ENCODE measurements around the gene TMEM168.

TMEM168 gene

GRCh38 chr7:112770051-112770450 lies 20.1 kb downstream of the TMEM168 start (continued):
- TF ChIP-seq RBAK (tag by site-specific recombination; IDR thresholded peaks at IDR 0.05) (no peak), ZNF112 (tag by site-specific recombination; IDR thresholded peaks at IDR 0.05) (no peak), ZNF202 (tag by site-specific recombination; IDR thresholded peaks at IDR 0.05; ENCODE audit: borderline replicate concordance) (no peak), ZNF274 (IDR thresholded peaks at IDR 0.05; ENCODE audit: low read length) (no peak), ZNF274 (tag by site-specific recombination; IDR thresholded peaks at IDR 0.05; ENCODE audit: borderline replicate concordance) (no peak), ZIC2 (tag by site-specific recombination; IDR thresholded peaks at IDR 0.05) (no peak), ZNF596 (tag by site-specific recombination; IDR thresholded peaks at IDR 0.05) (no peak), ZNF221 (tag by site-specific recombination; IDR thresholded peaks at IDR 0.05; ENCODE audit: borderline replicate concordance) (no peak), MEIS1 (CRISPR knock-in tag; IDR thresholded peaks at IDR 0.05; ENCODE audit: borderline replicate concordance) (no peak), ELK4 (IDR thresholded peaks at IDR 0.05; ENCODE audit: borderline replicate concordance, low read depth, low read length) (no peak)

GRCh38 chr7:112765105-112765504 lies 25.1 kb downstream of the TMEM168 start:
- Histone ChIP-seq H3K36me3 (ENCODE audit: control insufficient read depth in 2 of 2, insufficient read depth in 1 of 2, low read length in 2 of 2) (no peaks in the 10 kb centered on the region), H3K4me1 (ENCODE audit: control insufficient read depth, insufficient read depth, low read length) (no peaks in the 10 kb centered on the region), H3K4me3 (ENCODE audit: low read depth, low read length) (no peak overlapping the region), H3K27ac (ENCODE audit: extremely low read depth, low read depth, low read length) (no peak overlapping the region), H3K9me3 (ENCODE audit: control insufficient read depth, insufficient read depth, low read depth, low read length) (no peaks in the 10 kb centered on the region)
- ChIA-PET POLR2A (no interaction called here), CTCF (no interaction called here)
- TF ChIP-seq ZNF23 (tag by site-specific recombination; IDR thresholded peaks at IDR 0.05; ENCODE audit: borderline replicate concordance) (no peak), MZF1 (tag by site-specific recombination; IDR thresholded peaks at IDR 0.05; ENCODE audit: borderline replicate concordance) (no peak), BCL11B (tag by site-specific recombination; IDR thresholded peaks at IDR 0.05; ENCODE audit: low read depth) (no peak), ZNF629 (tag by site-specific recombination; IDR thresholded peaks at IDR 0.05) (no peak), ZNF19 (tag by site-specific recombination; IDR thresholded peaks at IDR 0.05; ENCODE audit: low read depth) (no peak), ZNF433 (tag by site-specific recombination; IDR thresholded peaks at IDR 0.05; ENCODE audit: low read depth) (no peak), ZNF26 (tag by site-specific recombination; IDR thresholded peaks at IDR 0.05) (no peak), ZBTB17 (tag by site-specific recombination; IDR thresholded peaks at IDR 0.05) (no peak), ZBTB48 (tag by site-specific recombination; IDR thresholded peaks at IDR 0.05) (no peak), ZNF701 (tag by site-specific recombination; IDR thresholded peaks at IDR 0.05) (no peak), MYNN (tag by site-specific recombination; IDR thresholded peaks at IDR 0.05; ENCODE audit: borderline replicate concordance) (no peak), GLI4 (tag by site-specific recombination; IDR thresholded peaks at IDR 0.05) (no peak), ZNF645 (tag by site-specific recombination; IDR thresholded peaks at IDR 0.05) (no peak), ZNF140 (tag by site-specific recombination; IDR thresholded peaks at IDR 0.05) (no peak), ZBTB1 (tag by site-specific recombination; IDR thresholded peaks at IDR 0.05) (no peak), ZSCAN5A (tag by site-specific recombination; IDR thresholded peaks at IDR 0.05) (no peak), ZNF600 (tag by site-specific recombination; IDR thresholded peaks at IDR 0.05) (no peak)
